GM12878 (cell line): ENCODE measurements around the gene ADAT3. TPM values are rescaled to one million over a fixed set of nuclear protein-coding genes. Genes with fewer than 3 reads are reported as not detected.

Experiments used
- ATAC-seq: fragments of 200-7000 bp; cut with Tn5 transposase; 3 replicates; pipeline ENCODE4 v1.9.1; 2020; ENCODE audit warnings: mild to moderate bottlenecking, moderate library complexity
- BruUV-seq: library from RNA; stranded (reverse); fragments of 400-500 nt; replicated peaks from 2 replicates; lab custom pipeline; 2021; lab: Mats Ljungman, UMichigan
- CTCF ChIA-PET: fragments of 300-600 bp; sonication (Branson Sonifier 250); formaldehyde crosslinking; extraction: SDS; loops from one replicate; lab custom pipeline; 2021; ENCODE audit warnings: inconsistent platforms; lab: Yijun Ruan, JAX
- POLR2A ChIA-PET: fragments of 350-600 bp; formaldehyde crosslinking; extraction: SDS; loops from one replicate; lab custom pipeline; 2021; ENCODE audit warnings: inconsistent platforms; lab: Charles Lee
- RAD21 ChIA-PET: fragments of 300-600 bp; sonication (Branson Sonifier 250); formaldehyde crosslinking; loops from one replicate; lab custom pipeline; 2023; ENCODE audit warnings: antibody characterized with exemption; ENCODE audit not compliant: unreplicated experiment; lab: Charles Lee
- SMC1A ChIA-PET: fragments of 300-600 bp; sonication (Branson Sonifier 250); formaldehyde crosslinking; loops from one replicate; lab custom pipeline; 2023; ENCODE audit not compliant: unreplicated experiment, uncharacterized antibody; lab: Charles Lee
- DNase-seq: peaks from one replicate; pipeline ENCODE4 v3.0.0-alpha.2; 2011; ENCODE audit warnings: low read depth, low spot score
- FAIRE-seq: peaks from 3 replicates; lab custom pipeline; 2011; peaks lifted over from hg19 to GRCh38; lab: Jason Lieb, UNC
- H2AFZ ChIP-seq: 2 replicates; pipeline ENCODE4 v1.6.0; 2011; ENCODE audit warnings: low read depth, low read length, control low read depth; ENCODE audit not compliant: control insufficient read depth
- H3K27ac ChIP-seq: 2 replicates; pipeline ENCODE4 v1.5.1; 2011; ENCODE audit warnings: control low read depth; ENCODE audit not compliant: control insufficient read depth, insufficient read depth
- H3K27me3 ChIP-seq, 2 experiments: replicated peaks in 1 of 2; 2 replicates each; pipeline versions ENCODE4 v1.6.0 to v1.6.1; 2011; ENCODE audit warnings: low read length in 1 of 2; ENCODE audit not compliant: control insufficient read depth in 2 of 2, insufficient read depth in 2 of 2
- H3K36me3 ChIP-seq, 2 experiments: 2 replicates each; pipeline ENCODE4 v1.5.1; 2011; ENCODE audit warnings: low read length in 1 of 2; ENCODE audit not compliant: control insufficient read depth in 2 of 2, insufficient read depth in 2 of 2
- H3K4me1 ChIP-seq: 2 replicates; pipeline ENCODE4 v1.6.1; 2011; ENCODE audit warnings: mild to moderate bottlenecking, low read length, moderate library complexity, mixed read lengths; ENCODE audit not compliant: control insufficient read depth, insufficient read depth
- H3K4me2 ChIP-seq: 2 replicates; pipeline ENCODE4 v1.6.0; 2011; ENCODE audit warnings: control low read depth; ENCODE audit not compliant: control insufficient read depth, insufficient read depth
- H3K4me3 ChIP-seq: fragments of 200-600 bp; sonication (generic); 2 replicates; pipeline ENCODE4 v1.5.1; 2016
- H3K79me2 ChIP-seq: 2 replicates; pipeline ENCODE4 v1.6.0; 2011; ENCODE audit warnings: low read length; ENCODE audit not compliant: control insufficient read depth, insufficient read depth
- H3K9ac ChIP-seq: 2 replicates; pipeline ENCODE4 v1.8.0; 2011; ENCODE audit warnings: low read length, control low read depth, mixed read lengths; ENCODE audit not compliant: control insufficient read depth, insufficient read depth
- H3K9me3 ChIP-seq: replicated peaks from 3 replicates; pipeline ENCODE4 v1.5.1; 2011; ENCODE audit warnings: mild to moderate bottlenecking, low read length; ENCODE audit not compliant: control insufficient read depth, insufficient read depth
- H4K20me1 ChIP-seq: 2 replicates; pipeline ENCODE4 v1.6.0; 2011; ENCODE audit not compliant: control insufficient read depth, insufficient read depth
- E4F1 ChIP-seq: fragments of 450-650 bp; IDR thresholded peaks from 2 replicates; pipeline ENCODE4 v1.6.1; 2018; ENCODE audit warnings: borderline replicate concordance, mild to moderate bottlenecking; ENCODE audit not compliant: partially characterized antibody
- IKZF2 ChIP-seq, 2 experiments: fragments of 450-650 bp; IDR thresholded peaks; 2 replicates each; pipeline ENCODE4 v1.6.1; 2017; ENCODE audit warnings: mild to moderate bottlenecking in 2 of 2, moderate library complexity in 2 of 2
- JUND ChIP-seq: IDR thresholded peaks from 2 replicates; pipeline ENCODE4 v1.6.1; 2012; ENCODE audit warnings: low read depth, mild to moderate bottlenecking, low read length, improper control_type of control experiment, moderate library complexity
- KDM1A ChIP-seq: fragments of 200-600 bp; sonication (generic); IDR thresholded peaks from 2 replicates; pipeline ENCODE4 v1.6.1; 2016; ENCODE audit warnings: borderline replicate concordance
- MTA2 ChIP-seq: fragments of 450-650 bp; IDR thresholded peaks from 2 replicates; pipeline ENCODE4 v1.6.1; 2016; ENCODE audit warnings: low read depth, mild to moderate bottlenecking, moderate library complexity
- POU2F2 ChIP-seq: IDR thresholded peaks from 3 replicates; pipeline ENCODE4 v1.6.1; 2011; ENCODE audit warnings: low read depth, mild to moderate bottlenecking, low read length, borderline replicate concordance
- TAF1 ChIP-seq: IDR thresholded peaks from 2 replicates; pipeline ENCODE4 v1.6.1; 2011; ENCODE audit warnings: mild to moderate bottlenecking, low read depth, low read length, borderline replicate concordance
- YBX1 ChIP-seq: fragments of 450-650 bp; IDR thresholded peaks from 2 replicates; pipeline ENCODE4 v1.6.1; 2016; ENCODE audit warnings: antibody characterized with exemption
- ZBTB4 ChIP-seq: fragments of 450-650 bp; formaldehyde crosslinking; IDR thresholded peaks from 2 replicates; pipeline ENCODE4 v1.4.0; 2022; ENCODE audit warnings: mild to moderate bottlenecking, moderate library complexity
- ZNF217 ChIP-seq: fragments of 450-650 bp; IDR thresholded peaks from 2 replicates; pipeline ENCODE4 v1.6.1; 2017; ENCODE audit warnings: antibody characterized with exemption, mild to moderate bottlenecking
- WGBS: methylation state at CpG from one replicate; pipeline ENCODE4 v1.1.6; 2016; ENCODE audit warnings: low lambda C conversion rate; ENCODE audit not compliant: insufficient replicate concordance, insufficient coverage; ENCODE audit errors: missing lambda C conversion rate; 5-methylcytosine and 5-hydroxymethylcytosine counted together
- in situ Hi-C: fragments of 300-500 bp; cut with MboI; formaldehyde crosslinking; loops from 9 replicates; pipeline ENCODE4 v1.14.3; 2018; ENCODE audit warnings: mixed read lengths
- intact Hi-C: fragments of 100-400 bp; cut with micrococcal nuclease; formaldehyde crosslinking; loops from one replicate; pipeline ENCODE4 v1.14.2; 2022; ENCODE audit not compliant: unreplicated experiment
- polyA plus RNA-seq, 11 experiments: library from polyadenylated mRNA; depleted of rRNA in 4 of 11; unstranded in 6 of 11; stranded (reverse) in 5 of 11; fragments of >200 nt; fragmentation: Nextera tagmentation in 4 of 11; fragmentation: Illumina TruSeq in 1 of 11; extraction: Ambion mirVana in 4 of 11; extraction: Trizol in 1 of 11; gene quantifications; 1 replicate in 1 of 11; 2 replicates in 10 of 11; pipeline versions ENCODE4 v1.2.1 to v1.2.3, GENCODE V29; 2011 to 2016; ENCODE audit warnings: inconsistent platforms in 2 of 11, missing spikeins in 2 of 11, low read depth in 1 of 11
- total RNA-seq, 4 experiments: library from RNA; depleted of rRNA in 3 of 4; stranded (reverse); fragments of >200 nt in 3 of 4; fragmentation: Illumina TruSeq in 1 of 4; extraction: Trizol in 1 of 4; gene quantifications; 2 replicates each; pipeline versions ENCODE4 v1.2.1 to v1.2.3, GENCODE V29; 2013 to 2021

Gene ADAT3
- total and polyA plus RNA-seq, 10 of the 15 experiments (the other 5 are each of a cell fraction or from before 2014, with no cell fraction given), result 0.27 to 11.8 (median 7.7) TPM; not detected in 3

DNA sequence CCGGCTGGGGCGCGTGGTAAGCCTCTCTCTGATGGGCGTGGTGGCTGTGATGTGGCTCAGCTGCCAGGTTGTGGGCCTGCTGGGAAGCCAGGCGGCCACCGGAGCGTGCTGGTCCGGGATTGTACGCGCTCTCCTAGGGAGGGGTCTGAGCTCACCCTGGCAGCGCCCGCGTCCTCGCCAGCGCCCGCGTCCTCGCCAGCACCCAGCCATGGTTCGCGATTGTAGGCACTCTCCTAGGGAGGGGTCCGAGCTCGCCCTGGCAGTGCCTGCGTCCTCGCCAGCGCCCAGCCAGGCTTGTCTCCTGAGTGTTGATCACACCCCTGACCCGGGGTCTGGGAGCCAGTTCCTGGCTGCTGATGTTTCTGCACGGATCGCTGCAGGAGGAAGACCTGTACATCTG, 13.8 kb downstream of the ADAT3 start:
- Histone ChIP-seq H3K9me3 (no peaks in the 10 kb centered on the region), H3K27ac (no peak overlapping the region), H3K4me2 (no peak overlapping the region), H3K4me3 (no peak overlapping the region), H2AFZ (no peak overlapping the region), H3K4me1 (peaks cover 20% of the 10 kb centered on the region), H3K9ac (no peak overlapping the region), H4K20me1 (no peaks in the 10 kb centered on the region), H3K36me3 (peaks cover 5 to 10% of the 10 kb centered on the region in 2 experiments; a peak in 3 of 4 replicates), H3K27me3 (no peaks in the 10 kb centered on the region), H3K79me2 (no peaks in the 10 kb centered on the region)
- in situ Hi-C loops (no loop called here), intact Hi-C loops (no loop called here)
- ChIA-PET CTCF (interaction anchor here (0.8 to 1.7 kb wide), 2 partner anchors 9 to 11 kb away, joined by 4 to 5 read pairs; no protein-coding TSS in a partner anchor), POLR2A (interaction anchor here (1.2 kb wide), 1 partner anchor 21 kb away, joined by 4 read pairs; no protein-coding TSS in a partner anchor), RAD21 (no interaction called here), SMC1A (no interaction called here)
- no peak for DNase-seq
- WGBS, result 98% methylated on average over 28 of the region's 28 CpGs
- ATAC-seq, result no peak
- no peak for TF ChIP-seq E4F1
- no peak for TF ChIP-seq YBX1
- no peak for FAIRE-seq
- no TSS peak for BruUV-seq

DNA sequence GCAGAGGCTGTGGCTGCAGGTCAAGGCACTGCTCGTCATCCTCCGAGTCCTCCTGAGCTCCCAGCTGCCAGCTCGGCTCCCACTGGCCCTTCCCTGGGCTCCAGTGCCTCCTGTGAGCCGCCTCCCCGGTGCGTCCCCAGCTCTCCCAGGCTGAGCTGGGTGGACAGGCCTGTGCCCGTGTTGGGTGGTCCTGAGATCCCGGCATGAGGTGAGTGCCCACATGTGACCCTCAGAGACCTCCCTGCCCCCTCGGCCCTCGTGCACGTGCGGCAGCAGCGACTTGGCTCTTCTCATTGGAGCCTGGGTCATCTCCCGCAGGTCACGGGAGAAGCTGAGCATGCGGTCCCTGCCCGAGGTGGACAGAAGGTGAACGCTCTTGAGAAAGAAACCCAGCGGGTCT, 15.4 kb downstream of the ADAT3 start:
- no peak for FAIRE-seq
- no peaks in the 10 kb centered on the region for H4K20me1 ChIP-seq
- WGBS, result 93% methylated on average over 19 of the region's 19 CpGs
- no peaks in the 10 kb centered on the region for H3K27me3 ChIP-seq
- H2AFZ ChIP-seq, result no peak overlapping the region
- no peak overlapping the region for H3K27ac ChIP-seq
- BruUV-seq, result no TSS peak
- H3K9me3 ChIP-seq, result no peaks in the 10 kb centered on the region
- intact Hi-C loops, result no loop called here
- no peak for DNase-seq
- CTCF ChIA-PET, result no interaction called here
- POLR2A ChIA-PET, result no interaction called here
- H3K4me1 ChIP-seq, result peaks cover 23% of the 10 kb centered on the region
- in situ Hi-C loops, result no loop called here
- H3K36me3 ChIP-seq, result peaks cover 5 to 11% of the 10 kb centered on the region in 2 experiments; a peak in 3 of 4 replicates
- no peak for ATAC-seq
- H3K79me2 ChIP-seq, result no peaks in the 10 kb centered on the region
- SMC1A ChIA-PET, result interaction anchor here (1.1 kb wide), 1 partner anchor 9 kb away, joined by 4 read pairs; no protein-coding TSS in a partner anchor
- no peak overlapping the region for H3K4me3 ChIP-seq
- RAD21 ChIA-PET, result no interaction called here
- H3K4me2 ChIP-seq, result no peak overlapping the region
- no peak overlapping the region for H3K9ac ChIP-seq
- no peak for TF ChIP-seq ZBTB4
- no peak for TF ChIP-seq TAF1
- TF ChIP-seq IKZF2 (IDR thresholded peaks at IDR 0.05), result no peak
- no peak for TF ChIP-seq ZNF217
- no peak for TF ChIP-seq MTA2
- no peak for TF ChIP-seq JUND
- no peak for TF ChIP-seq POU2F2
- TF ChIP-seq KDM1A, result no peak
